WTC11 (cell line): ENCODE measurements around the gene ARHGAP6. TPM values are rescaled to one million over a fixed set of nuclear protein-coding genes. Genes with fewer than 3 reads are reported as not detected.

ENCODE experiments used
- ATAC-seq: fragments of 200-7000 bp; cut with Tn5 transposase; 2 replicates; pipeline ENCODE4 v1.10.0; 2021; ENCODE audit warnings: mild to moderate bottlenecking, moderate library complexity
- CTCF ChIA-PET: fragments of 300-600 bp; sonication (Branson Sonifier 250); formaldehyde crosslinking; loops from one replicate; lab custom pipeline; 2021; ENCODE audit warnings: antibody characterized with exemption; lab: Charles Lee
- POLR2A ChIA-PET: fragments of 350-600 bp; sonication (Branson Sonifier 250); formaldehyde crosslinking; loops from one replicate; lab custom pipeline; 2021; ENCODE audit warnings: antibody characterized with exemption; lab: Charles Lee
- DNase-seq: peaks from one replicate; pipeline ENCODE4 v3.0.0; 2021; ENCODE audit warnings: low spot score
- H3K27ac Mint-ChIP-seq: 2 replicates; pipeline ENCODE4 v1.8.0; 2021; ENCODE audit warnings: mixed read lengths
- H3K27me3 Mint-ChIP-seq: 2 replicates; pipeline ENCODE4 v1.8.0; 2021; ENCODE audit warnings: low read depth, mild to moderate bottlenecking, moderate library complexity, mixed read lengths
- H3K36me3 Mint-ChIP-seq: 2 replicates; pipeline ENCODE4 v1.8.0; 2021; ENCODE audit warnings: mixed read lengths
- H3K4me1 Mint-ChIP-seq: 2 replicates; pipeline ENCODE4 v1.8.0; 2022; ENCODE audit warnings: mixed read lengths
- H3K4me3 Mint-ChIP-seq: 2 replicates; pipeline ENCODE4 v1.8.0; 2021; ENCODE audit warnings: mild to moderate bottlenecking, moderate library complexity, mixed read lengths
- H3K9me3 Mint-ChIP-seq: 2 replicates; pipeline ENCODE4 v1.8.0; 2021; ENCODE audit warnings: mixed read lengths
- AR ChIP-seq: fragments of 250-450 bp; sonication (Bioruptor Pico); IDR thresholded peaks from 2 replicates; pipeline ENCODE4 v1.9.0; 2021; ENCODE audit warnings: mild to moderate bottlenecking
- E2F1 ChIP-seq: sonication (generic); formaldehyde crosslinking; IDR thresholded peaks from 2 replicates; pipeline ENCODE4 v1.8.0; 2022; ENCODE audit warnings: mild to moderate bottlenecking, missing genetic modification reagents
- E2F5 ChIP-seq: sonication (generic); formaldehyde crosslinking; IDR thresholded peaks from 2 replicates; pipeline ENCODE4 v1.8.1; 2022; ENCODE audit warnings: mild to moderate bottlenecking, moderate library complexity, missing genetic modification reagents
- EMX1 ChIP-seq: fragments of 250-450 bp; sonication (Bioruptor Pico); IDR thresholded peaks from 2 replicates; pipeline ENCODE4 v1.8.0; 2021; ENCODE audit warnings: mild to moderate bottlenecking
- ERG ChIP-seq: fragments of 250-450 bp; sonication (Bioruptor Pico); IDR thresholded peaks from 2 replicates; pipeline ENCODE4 v1.8.0; 2021; ENCODE audit warnings: mild to moderate bottlenecking
- FOXK1 ChIP-seq: sonication (generic); formaldehyde crosslinking; IDR thresholded peaks from 2 replicates; pipeline ENCODE4 v1.8.0; 2022; ENCODE audit warnings: mild to moderate bottlenecking, moderate library complexity, missing genetic modification reagents
- GTF2I ChIP-seq: fragments of 250-450 bp; sonication (Bioruptor Pico); conservative IDR thresholded peaks from 2 replicates; pipeline ENCODE4 v1.4.0; 2021; ENCODE audit warnings: mild to moderate bottlenecking
- MLX ChIP-seq: sonication (generic); formaldehyde crosslinking; IDR thresholded peaks from 2 replicates; pipeline ENCODE4 v1.8.1; 2023; ENCODE audit warnings: mild to moderate bottlenecking, missing genetic modification reagents, moderate library complexity
- MXD4 ChIP-seq: fragments of 250-450 bp; sonication (Bioruptor Pico); IDR thresholded peaks from 2 replicates; pipeline ENCODE4 v1.8.0; 2021; ENCODE audit warnings: mild to moderate bottlenecking, moderate library complexity, borderline replicate concordance
- MYBL2 ChIP-seq: sonication (generic); formaldehyde crosslinking; IDR thresholded peaks from 2 replicates; pipeline ENCODE4 v1.8.1; 2023; ENCODE audit warnings: mild to moderate bottlenecking, moderate library complexity, missing genetic modification reagents
- RELA ChIP-seq: sonication (generic); formaldehyde crosslinking; IDR thresholded peaks from 2 replicates; pipeline ENCODE4 v1.8.1; 2022; ENCODE audit warnings: missing genetic modification reagents, mild to moderate bottlenecking, borderline replicate concordance
- SMAD3 ChIP-seq: sonication (generic); formaldehyde crosslinking; IDR thresholded peaks from 2 replicates; pipeline ENCODE4 v1.8.0; 2022; ENCODE audit warnings: missing genetic modification reagents, mild to moderate bottlenecking, borderline replicate concordance
- TCF7 ChIP-seq: sonication (generic); formaldehyde crosslinking; IDR thresholded peaks from 2 replicates; pipeline ENCODE4 v1.8.0; 2022; ENCODE audit warnings: mild to moderate bottlenecking, low read depth, missing genetic modification reagents, moderate library complexity
- TEAD4 ChIP-seq: sonication (generic); formaldehyde crosslinking; IDR thresholded peaks from 2 replicates; pipeline ENCODE4 v1.8.0; 2022; ENCODE audit warnings: mild to moderate bottlenecking, missing genetic modification reagents
- TP53 ChIP-seq: sonication (generic); formaldehyde crosslinking; IDR thresholded peaks from 2 replicates; pipeline ENCODE4 v1.8.1; 2023; ENCODE audit warnings: mild to moderate bottlenecking, missing genetic modification reagents
- USF1 ChIP-seq: sonication (generic); formaldehyde crosslinking; IDR thresholded peaks from 2 replicates; pipeline ENCODE4 v1.8.0; 2022; ENCODE audit warnings: mild to moderate bottlenecking, missing genetic modification reagents
- ZNF281 ChIP-seq: sonication (generic); formaldehyde crosslinking; IDR thresholded peaks from 2 replicates; pipeline ENCODE4 v1.8.0; 2023; ENCODE audit warnings: mild to moderate bottlenecking, missing genetic modification reagents
- ZNF423 ChIP-seq: fragments of 250-450 bp; sonication (Bioruptor Pico); IDR thresholded peaks from 2 replicates; pipeline ENCODE4 v2.1.2; 2022; ENCODE audit warnings: mild to moderate bottlenecking, moderate library complexity
- ZNF425 ChIP-seq: fragments of 250-450 bp; sonication (Bioruptor Pico); conservative IDR thresholded peaks from 2 replicates; pipeline ENCODE4 v1.9.0; 2021; ENCODE audit warnings: mild to moderate bottlenecking
- total RNA-seq: library from RNA; stranded (reverse); gene quantifications from 3 replicates; pipeline ENCODE4 v1.2.3, GENCODE V29; 2021

ARHGAP6 gene
- total RNA-seq, 1 experiment from 2014 or later = 1.0 TPM

- Mint-ChIP-seq H3K27ac (no peak overlapping the region), H3K4me3 (no peak overlapping the region), H3K27me3 (peaks cover 13% of the 10 kb centered on the region), H3K4me1 (no peaks in the 10 kb centered on the region), H3K36me3 (no peaks in the 10 kb centered on the region), H3K9me3 (no peaks in the 10 kb centered on the region)
- CTCF ChIA-PET = interaction anchor here (0.6 kb wide), 1 partner anchor 199 kb away, joined by 5 read pairs; no protein-coding TSS in a partner anchor
- no peak for TF ChIP-seq ZNF423 (CRISPR knock-in tag)
- TF ChIP-seq MYBL2 = no peak
- TF ChIP-seq EMX1 = no peak
- TF ChIP-seq AR (CRISPR knock-in tag) = no peak
- no peak for TF ChIP-seq TEAD4 (CRISPR knock-in tag)
- no peak for TF ChIP-seq SMAD3 (CRISPR knock-in tag)
- TF ChIP-seq USF1 (CRISPR knock-in tag) = no peak
- no peak for TF ChIP-seq E2F5 (CRISPR knock-in tag)
- DNase-seq (no peak), ATAC-seq (peak; percentile 72)
- POLR2A ChIA-PET = no interaction called here
Observed at GRCh38 chrX:11600578-11600977, 65.1 kb downstream of the ARHGAP6 start.

- no peak for DNase-seq
- Mint-ChIP-seq H3K9me3 (no peaks in the 10 kb centered on the region), H3K27ac (no peak overlapping the region), H3K4me1 (no peaks in the 10 kb centered on the region), H3K27me3 (peaks cover 13% of the 10 kb centered on the region), H3K4me3 (no peak overlapping the region), H3K36me3 (no peaks in the 10 kb centered on the region)
- no peak for ATAC-seq
- CTCF ChIA-PET = no interaction called here
- POLR2A ChIA-PET = interaction anchor here (0.6 kb wide), 1 partner anchor 75 kb away, joined by 3 read pairs; no protein-coding TSS in a partner anchor
- no peak for TF ChIP-seq RELA
- no peak for TF ChIP-seq TP53
- TF ChIP-seq ZNF281 (CRISPR knock-in tag) = no peak
- TF ChIP-seq MLX = no peak
- TF ChIP-seq FOXK1 = no peak
- TF ChIP-seq ERG = no peak
- no peak for TF ChIP-seq E2F1 (CRISPR knock-in tag)
- no peak for TF ChIP-seq MXD4
- no peak for TF ChIP-seq TCF7 (CRISPR knock-in tag)
- TF ChIP-seq ZNF423 (CRISPR knock-in tag) = no peak
- TF ChIP-seq GTF2I (CRISPR knock-in tag) = no peak
- no peak for TF ChIP-seq ZNF425
Observed at GRCh38 chrX:11597479-11597878, 68.2 kb downstream of the ARHGAP6 start.
